ENCODE measurements around the gene PPP2R5E. TPM values are rescaled to one million over a fixed set of nuclear protein-coding genes. Genes with fewer than 3 reads are reported as not detected.
A peak's percentile ranks its signal among the peaks of the same experiment; 100 is the strongest.

Gene PPP2R5E
- total and polyA plus RNA-seq, 9 of the 15 experiments (the other 6 are each of a cell fraction or from before 2014, with no cell fraction given): 4.2 to 30.3 (median 11.0) TPM

DNA sequence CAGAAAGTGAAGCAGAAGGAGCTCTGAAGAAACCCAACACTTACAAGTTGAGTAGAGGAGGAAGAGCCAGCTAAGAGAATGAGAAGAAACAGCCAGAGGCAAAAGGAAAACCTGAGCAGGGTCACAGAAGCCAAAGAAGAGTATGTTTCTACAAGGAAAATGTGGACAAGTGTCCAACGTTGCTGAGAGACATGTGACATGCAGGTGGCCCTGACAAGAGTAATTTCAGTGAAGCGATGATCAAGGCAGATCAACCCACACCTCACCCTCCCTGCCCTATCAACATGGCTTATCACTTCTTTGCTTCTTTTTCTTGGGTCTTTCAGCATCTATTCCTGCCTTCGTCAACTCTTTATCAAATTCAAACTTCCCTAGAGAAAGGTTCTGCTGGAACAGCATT is 68.3 kb downstream of the PPP2R5E start:
- ATAC-seq: peak; percentile 10; the same call in 2 of the 3 replicates
- Histone ChIP-seq H3K9ac (ENCODE audit: insufficient read depth in 1 of 2, low read depth in 2 of 2, low read length in 2 of 2) (no peak overlapping the region), H3K27ac (ENCODE audit: extremely low read depth, low read depth, low read length) (0 out of 3 replicates have a peak overlapping the region, but pooled peaks have one; percentile 8), H3K9me3 (replicated peaks; ENCODE audit: control insufficient read depth, insufficient read depth, low read depth, low read length) (no peaks in the 10 kb centered on the region), H3K36me3 (ENCODE audit: control insufficient read depth, insufficient read depth, low read length) (no peaks in the 10 kb centered on the region), H3K4me3 (no peak overlapping the region), H2AFZ (ENCODE audit: low read depth, low read length) (no peak overlapping the region), H3K9me1 (ENCODE audit: control insufficient read depth, insufficient read depth, low read length) (no peaks in the 10 kb centered on the region), H3K4me1 (replicated peaks in 1 of 2; ENCODE audit: control insufficient read depth in 2 of 2, insufficient read depth in 2 of 2, low read length in 2 of 2) (peaks cover 0 to 40% of the 10 kb centered on the region in 2 experiments; a peak in 3 of 5 replicates), H3K27me3 (ENCODE audit: control insufficient read depth in 2 of 2, insufficient read depth in 2 of 2, low read length in 2 of 2) (no peaks in the 10 kb centered on the region), H4K20me1 (replicated peaks; ENCODE audit: control insufficient read depth, insufficient read depth, low read length) (no peaks in the 10 kb centered on the region), H3K4me2 (ENCODE audit: insufficient read depth, low read length) (peak overlapping the region; percentile 24; the same call in 1 of the 2 replicates), H3K79me2 (ENCODE audit: control insufficient read depth, insufficient read depth, low read length) (peaks cover 83% of the 10 kb centered on the region)
- intact Hi-C loops (cut with micrococcal nuclease) (no loop called here), in situ Hi-C loops (cut with MboI) (no loop called here)
- ChIA-PET POLR2A (no interaction called here), CTCF (ENCODE audit: low intra/inter-chr PET ratio) (no interaction called here)
- DNase-seq (ENCODE audit: extremely low read depth in 1 of 4, low spot score in 3 of 4): peak in 1 of 4 experiments; percentile 20
- no peak for FAIRE-seq
- 14% methylated on average over 3 of the region's 3 CpGs for WGBS (ENCODE audit: insufficient coverage, low coverage, missing lambda C conversion rate)
- BruUV-seq (replicated peaks): no TSS peak
- TF ChIP-seq ZNF584 (CRISPR knock-in tag; IDR thresholded peaks at IDR 0.05; ENCODE audit: low read depth) (0 out of 2 replicates have a peak, but pooled peaks have one; percentile 25), ZNF766 (CRISPR knock-in tag; conservative IDR thresholded peaks at IDR 0.05) (0 out of 2 replicates have a peak, but pooled peaks have one; percentile 26), L3MBTL2 (IDR thresholded peaks at IDR 0.05) (peak; percentile 75), NR4A1 (CRISPR knock-in tag; IDR thresholded peaks at IDR 0.05) (no peak), NR4A1 (tag; IDR thresholded peaks at IDR 0.05) (peak; percentile 38; the same call in 1 of the 2 replicates)
- TF ChIP-seq, protein P1, sequence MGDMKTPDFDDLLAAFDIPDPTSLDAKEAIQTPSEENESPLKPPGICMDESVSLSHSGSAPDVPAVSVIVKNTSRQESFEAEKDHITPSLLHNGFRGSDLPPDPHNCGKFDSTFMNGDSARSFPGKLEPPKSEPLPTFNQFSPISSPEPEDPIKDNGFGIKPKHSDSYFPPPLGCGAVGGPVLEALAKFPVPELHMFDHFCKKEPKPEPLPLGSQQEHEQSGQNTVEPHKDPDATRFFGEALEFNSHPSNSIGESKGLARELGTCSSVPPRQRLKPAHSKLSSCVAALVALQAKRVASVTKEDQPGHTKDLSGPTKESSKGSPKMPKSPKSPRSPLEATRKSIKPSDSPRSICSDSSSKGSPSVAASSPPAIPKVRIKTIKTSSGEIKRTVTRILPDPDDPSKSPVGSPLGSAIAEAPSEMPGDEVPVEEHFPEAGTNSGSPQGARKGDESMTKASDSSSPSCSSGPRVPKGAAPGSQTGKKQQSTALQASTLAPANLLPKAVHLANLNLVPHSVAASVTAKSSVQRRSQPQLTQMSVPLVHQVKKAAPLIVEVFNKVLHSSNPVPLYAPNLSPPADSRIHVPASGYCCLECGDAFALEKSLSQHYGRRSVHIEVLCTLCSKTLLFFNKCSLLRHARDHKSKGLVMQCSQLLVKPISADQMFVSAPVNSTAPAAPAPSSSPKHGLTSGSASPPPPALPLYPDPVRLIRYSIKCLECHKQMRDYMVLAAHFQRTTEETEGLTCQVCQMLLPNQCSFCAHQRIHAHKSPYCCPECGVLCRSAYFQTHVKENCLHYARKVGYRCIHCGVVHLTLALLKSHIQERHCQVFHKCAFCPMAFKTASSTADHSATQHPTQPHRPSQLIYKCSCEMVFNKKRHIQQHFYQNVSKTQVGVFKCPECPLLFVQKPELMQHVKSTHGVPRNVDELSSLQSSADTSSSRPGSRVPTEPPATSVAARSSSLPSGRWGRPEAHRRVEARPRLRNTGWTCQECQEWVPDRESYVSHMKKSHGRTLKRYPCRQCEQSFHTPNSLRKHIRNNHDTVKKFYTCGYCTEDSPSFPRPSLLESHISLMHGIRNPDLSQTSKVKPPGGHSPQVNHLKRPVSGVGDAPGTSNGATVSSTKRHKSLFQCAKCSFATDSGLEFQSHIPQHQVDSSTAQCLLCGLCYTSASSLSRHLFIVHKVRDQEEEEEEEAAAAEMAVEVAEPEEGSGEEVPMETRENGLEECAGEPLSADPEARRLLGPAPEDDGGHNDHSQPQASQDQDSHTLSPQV (IDR thresholded peaks at IDR 0.05): peak; percentile 34; the same call in 1 of the 2 replicates
- TF ChIP-seq, protein P2, sequence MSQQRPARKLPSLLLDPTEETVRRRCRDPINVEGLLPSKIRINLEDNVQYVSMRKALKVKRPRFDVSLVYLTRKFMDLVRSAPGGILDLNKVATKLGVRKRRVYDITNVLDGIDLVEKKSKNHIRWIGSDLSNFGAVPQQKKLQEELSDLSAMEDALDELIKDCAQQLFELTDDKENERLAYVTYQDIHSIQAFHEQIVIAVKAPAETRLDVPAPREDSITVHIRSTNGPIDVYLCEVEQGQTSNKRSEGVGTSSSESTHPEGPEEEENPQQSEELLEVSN (IDR thresholded peaks at IDR 0.05; ENCODE audit: borderline replicate concordance in 1 of 2, extremely low read depth in 1 of 2, insufficient read depth in 1 of 2, insufficient read length in 1 of 2, low read depth in 1 of 2, low read length in 1 of 2, poor library complexity in 1 of 2, severe bottlenecking in 1 of 2): peak in 1 of 2 experiments; percentile 14
